Activated CD4-positive, alpha-beta T cell treated with anti-CD3 and anti-CD28 coated beads, Interleukin-2, amount 50 U/mL, for 48 hours (primary cell): ENCODE measurements around the gene CHD2.
"Not testable (repeated sequence)": the region's sequence is repeated elsewhere in the genome, so short reads cannot be mapped to it uniquely, and the experiment has no call there.

ENCODE experiments used
- DNase-seq, 2 experiments: peaks; one replicate each; pipeline ENCODE4 v3.0.0-alpha.2; 2020

CHD2 gene

GRCh38 chr15:93037820-93038705 lies 137.9 kb downstream of the CHD2 start:
- no peak for DNase-seq

- DNase-seq, result not testable (repeated sequence)
Measured at GRCh38 chr15:93039562-93040287, 139.6 kb downstream of the CHD2 start.

- DNase-seq, result no peak
Measured at GRCh38 chr15:93040288-93041158, 140.4 kb downstream of the CHD2 start.

GRCh38 chr15:93041159-93041547 lies 141.0 kb downstream of the CHD2 start:
- no peak for DNase-seq

GRCh38 chr15:93042211-93042610 lies 142.1 kb downstream of the CHD2 start:
- DNase-seq, result no peak

- no peak for DNase-seq
Measured at GRCh38 chr15:93042691-93043378, 142.7 kb downstream of the CHD2 start.

GRCh38 chr15:93043621-93044300 lies 143.6 kb downstream of the CHD2 start:
- DNase-seq, result no peak

GRCh38 chr15:93044301-93045190 lies 144.4 kb downstream of the CHD2 start:
- no peak for DNase-seq

- no peak for DNase-seq
Measured at GRCh38 chr15:93045191-93045785, 145.2 kb downstream of the CHD2 start.

- no peak for DNase-seq
Measured at GRCh38 chr15:93046120-93046519, 146.0 kb downstream of the CHD2 start.

- no peak for DNase-seq
Measured at GRCh38 chr15:93046721-93047120, 146.6 kb downstream of the CHD2 start.

- no peak for DNase-seq
Measured at GRCh38 chr15:93047621-93048425, 147.7 kb downstream of the CHD2 start.

- no peak for DNase-seq
Measured at GRCh38 chr15:93048426-93048721, 148.2 kb downstream of the CHD2 start.

- DNase-seq, result no peak
Measured at GRCh38 chr15:93048759-93049161, 148.6 kb downstream of the CHD2 start.

GRCh38 chr15:93049233-93049632 lies 149.1 kb downstream of the CHD2 start:
- no peak for DNase-seq

- no peak for DNase-seq
Measured at GRCh38 chr15:93049914-93050578, 149.9 kb downstream of the CHD2 start.

- no peak for DNase-seq
Measured at GRCh38 chr15:93050648-93051047, 150.5 kb downstream of the CHD2 start.

GRCh38 chr15:93051236-93052089 lies 151.3 kb downstream of the CHD2 start:
- DNase-seq, result no peak
